ENCODE data around the gene STAP2. TPM values are rescaled to one million over a fixed set of nuclear protein-coding genes. Genes with fewer than 3 reads are reported as not detected.

The STAP2 gene
- total RNA-seq, 4 donors from 2014 or later = 1.5 to 2.9 (median 1.8) TPM

GRCh38 chr19:4350726-4351125 lies 12.1 kb upstream of the STAP2 start:
- TF ChIP-seq CTCF (IDR thresholded peaks at IDR 0.05; ENCODE audit: low read depth) = no peak

- no peak for TF ChIP-seq CTCF (IDR thresholded peaks at IDR 0.05; ENCODE audit: low read depth)
These were observed 11.5 kb upstream of the STAP2 start for GRCh38 chr19:4350111-4350510.

GRCh38 chr19:4347521-4347920 lies 8.9 kb upstream of the STAP2 start:
- no peak for TF ChIP-seq CTCF (IDR thresholded peaks at IDR 0.05; ENCODE audit: low read depth)

- TF ChIP-seq CTCF (IDR thresholded peaks at IDR 0.05; ENCODE audit: low read depth) = no peak
These were observed 7.4 kb upstream of the STAP2 start for GRCh38 chr19:4346020-4346383.

- no peak for TF ChIP-seq CTCF (IDR thresholded peaks at IDR 0.05; ENCODE audit: low read depth)
These were observed 6.9 kb upstream of the STAP2 start for GRCh38 chr19:4345342-4346019.

- no peak for TF ChIP-seq CTCF (IDR thresholded peaks at IDR 0.05; ENCODE audit: low read depth)
These were observed 5.0 kb upstream of the STAP2 start, which contains the start of gene MPND for GRCh38 chr19:4343370-4344307. Gene MPND (plus strand): TSS chr19:4343562. CDS start chr19:4343594, 32 bp downstream.
